ENCODE results near the gene NIPSNAP2.

GRCh38 chr7:55977831-55978230 lies 13.4 kb downstream of the NIPSNAP2 start:
- TF ChIP-seq POLR2A (IDR thresholded peaks at IDR 0.05; ENCODE audit: extremely low read depth, insufficient read length): no peak
- no peak for TF ChIP-seq CTCF (IDR thresholded peaks at IDR 0.05; ENCODE audit: low read depth, low read length)

All from NB4 (cell line).